WTC11 (cell line): Measurements from ENCODE around the gene GNLY. TPM values are rescaled to one million over a fixed set of nuclear protein-coding genes. Genes with fewer than 3 reads are reported as not detected.

ENCODE experiments used
- ATAC-seq: fragments of 200-7000 bp; cut with Tn5 transposase; 2 replicates; pipeline ENCODE4 v1.10.0; 2021; ENCODE audit warnings: mild to moderate bottlenecking, moderate library complexity
- CTCF ChIA-PET: fragments of 300-600 bp; sonication (Branson Sonifier 250); formaldehyde crosslinking; loops from one replicate; lab custom pipeline; 2021; ENCODE audit warnings: antibody characterized with exemption; lab: Charles Lee
- POLR2A ChIA-PET: fragments of 350-600 bp; sonication (Branson Sonifier 250); formaldehyde crosslinking; loops from one replicate; lab custom pipeline; 2021; ENCODE audit warnings: antibody characterized with exemption; lab: Charles Lee
- DNase-seq: peaks from one replicate; pipeline ENCODE4 v3.0.0; 2021; ENCODE audit warnings: low spot score
- H3K27ac Mint-ChIP-seq: 2 replicates; pipeline ENCODE4 v1.8.0; 2021; ENCODE audit warnings: mixed read lengths
- H3K27me3 Mint-ChIP-seq: 2 replicates; pipeline ENCODE4 v1.8.0; 2021; ENCODE audit warnings: low read depth, mild to moderate bottlenecking, moderate library complexity, mixed read lengths
- H3K36me3 Mint-ChIP-seq: 2 replicates; pipeline ENCODE4 v1.8.0; 2021; ENCODE audit warnings: mixed read lengths
- H3K4me1 Mint-ChIP-seq: 2 replicates; pipeline ENCODE4 v1.8.0; 2022; ENCODE audit warnings: mixed read lengths
- H3K4me3 Mint-ChIP-seq: 2 replicates; pipeline ENCODE4 v1.8.0; 2021; ENCODE audit warnings: mild to moderate bottlenecking, moderate library complexity, mixed read lengths
- H3K9me3 Mint-ChIP-seq: 2 replicates; pipeline ENCODE4 v1.8.0; 2021; ENCODE audit warnings: mixed read lengths
- ELF4 ChIP-seq: sonication (generic); formaldehyde crosslinking; IDR thresholded peaks from 2 replicates; pipeline ENCODE4 v1.8.1; 2022; ENCODE audit warnings: low read depth, mild to moderate bottlenecking, moderate library complexity, missing genetic modification reagents
- FOXJ3 ChIP-seq: sonication (generic); formaldehyde crosslinking; IDR thresholded peaks from 2 replicates; pipeline ENCODE4 v1.9.0; 2021; ENCODE audit warnings: missing genetic modification reagents, mild to moderate bottlenecking, borderline replicate concordance
- GRHL2 ChIP-seq: fragments of 250-450 bp; sonication (Bioruptor Pico); IDR thresholded peaks from 2 replicates; pipeline ENCODE4 v1.8.0; 2022; ENCODE audit warnings: mild to moderate bottlenecking, moderate library complexity; ENCODE audit not compliant: insufficient replicate concordance, severe bottlenecking
- HMGXB4 ChIP-seq: sonication (generic); formaldehyde crosslinking; IDR thresholded peaks from 2 replicates; pipeline ENCODE4 v1.8.1; 2023; ENCODE audit warnings: mild to moderate bottlenecking, moderate library complexity, missing genetic modification reagents
- MYBL2 ChIP-seq: sonication (generic); formaldehyde crosslinking; IDR thresholded peaks from 2 replicates; pipeline ENCODE4 v1.8.1; 2023; ENCODE audit warnings: mild to moderate bottlenecking, moderate library complexity, missing genetic modification reagents
- PRRX2 ChIP-seq: fragments of 250-450 bp; sonication (Bioruptor Pico); IDR thresholded peaks from 2 replicates; pipeline ENCODE4 v1.8.0; 2021; ENCODE audit warnings: mild to moderate bottlenecking
- RELA ChIP-seq: sonication (generic); formaldehyde crosslinking; IDR thresholded peaks from 2 replicates; pipeline ENCODE4 v1.8.1; 2022; ENCODE audit warnings: missing genetic modification reagents, mild to moderate bottlenecking, borderline replicate concordance
- TEAD1 ChIP-seq: sonication (generic); formaldehyde crosslinking; IDR thresholded peaks from 2 replicates; pipeline ENCODE4 v1.8.0; 2022; ENCODE audit warnings: mild to moderate bottlenecking, missing genetic modification reagents
- USF1 ChIP-seq: sonication (generic); formaldehyde crosslinking; IDR thresholded peaks from 2 replicates; pipeline ENCODE4 v1.8.0; 2022; ENCODE audit warnings: mild to moderate bottlenecking, missing genetic modification reagents
- ZNF317 ChIP-seq: sonication (generic); formaldehyde crosslinking; IDR thresholded peaks from 2 replicates; pipeline ENCODE4 v1.8.1; 2023; ENCODE audit warnings: low read depth, mild to moderate bottlenecking, moderate library complexity, missing genetic modification reagents, borderline replicate concordance
- ZNF416 ChIP-seq: fragments of 250-450 bp; sonication (Bioruptor Pico); IDR thresholded peaks from 2 replicates; pipeline ENCODE4 v1.9.0; 2021; ENCODE audit warnings: mild to moderate bottlenecking, inconsistent platforms
- ZNF532 ChIP-seq: fragments of 250-450 bp; sonication (Bioruptor Pico); IDR thresholded peaks from 2 replicates; pipeline ENCODE4 v1.9.0; 2021; ENCODE audit warnings: mild to moderate bottlenecking, borderline replicate concordance
- total RNA-seq: library from RNA; stranded (reverse); gene quantifications from 3 replicates; pipeline ENCODE4 v1.2.3, GENCODE V29; 2021
- TF ChIP-seq, protein P1 (sequence below): fragments of 250-450 bp; sonication (Bioruptor Pico); IDR thresholded peaks from 2 replicates; pipeline ENCODE4 v1.8.0; 2021; ENCODE audit warnings: mild to moderate bottlenecking
- TF ChIP-seq, protein P2 (sequence below): sonication (generic); formaldehyde crosslinking; IDR thresholded peaks from 2 replicates; pipeline ENCODE4 v1.8.0; 2023; ENCODE audit warnings: mild to moderate bottlenecking, missing genetic modification reagents
- TF ChIP-seq, protein P3 (sequence below): sonication (generic); formaldehyde crosslinking; conservative IDR thresholded peaks from 2 replicates; pipeline ENCODE4 v1.8.1; 2022; ENCODE audit warnings: mild to moderate bottlenecking, missing genetic modification reagents
- TF ChIP-seq, protein P4 (sequence below): sonication (generic); formaldehyde crosslinking; IDR thresholded peaks from 2 replicates; pipeline ENCODE4 v1.8.1; 2022; ENCODE audit warnings: mild to moderate bottlenecking, moderate library complexity, missing genetic modification reagents
- TF ChIP-seq, protein P5 (sequence below): sonication (generic); formaldehyde crosslinking; IDR thresholded peaks from 2 replicates; pipeline ENCODE4 v1.8.1; 2023; ENCODE audit warnings: mild to moderate bottlenecking, missing genetic modification reagents, moderate library complexity

GNLY gene
- total RNA-seq, 1 experiment from 2014 or later = not detected

GRCh38 chr2:85698184-85698879 is 4.2 kb downstream of the GNLY start:
- H3K9me3 Mint-ChIP-seq = peaks cover 4% of the 10 kb centered on the region; the same call in 1 of the 2 replicates
- POLR2A ChIA-PET = no interaction called here

More at GRCh38 chr2:85698184-85698879, 4.2 kb downstream of the GNLY start:
- Mint-ChIP-seq H3K27ac (no peak overlapping the region), H3K36me3 (no peaks in the 10 kb centered on the region), H3K4me3 (no peak overlapping the region), H3K27me3 (no peaks in the 10 kb centered on the region), H3K4me1 (peaks cover 22% of the 10 kb centered on the region)
- TF ChIP-seq, protein P1, sequence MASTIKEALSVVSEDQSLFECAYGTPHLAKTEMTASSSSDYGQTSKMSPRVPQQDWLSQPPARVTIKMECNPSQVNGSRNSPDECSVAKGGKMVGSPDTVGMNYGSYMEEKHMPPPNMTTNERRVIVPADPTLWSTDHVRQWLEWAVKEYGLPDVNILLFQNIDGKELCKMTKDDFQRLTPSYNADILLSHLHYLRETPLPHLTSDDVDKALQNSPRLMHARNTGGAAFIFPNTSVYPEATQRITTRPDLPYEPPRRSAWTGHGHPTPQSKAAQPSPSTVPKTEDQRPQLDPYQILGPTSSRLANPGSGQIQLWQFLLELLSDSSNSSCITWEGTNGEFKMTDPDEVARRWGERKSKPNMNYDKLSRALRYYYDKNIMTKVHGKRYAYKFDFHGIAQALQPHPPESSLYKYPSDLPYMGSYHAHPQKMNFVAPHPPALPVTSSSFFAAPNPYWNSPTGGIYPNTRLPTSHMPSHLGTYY (CRISPR knock-in tag) = no peak
- TF ChIP-seq ELF4 (CRISPR knock-in tag) (no peak), PRRX2 (CRISPR knock-in tag) (no peak), ZNF532 (no peak), USF1 (CRISPR knock-in tag) (no peak), ZNF416 (CRISPR knock-in tag) (no peak), TEAD1 (no peak), GRHL2 (CRISPR knock-in tag) (no peak), RELA (CRISPR knock-in tag) (no peak), ZNF317 (CRISPR knock-in tag) (no peak), HMGXB4 (CRISPR knock-in tag) (no peak), MYBL2 (no peak), FOXJ3 (CRISPR knock-in tag) (no peak)
- TF ChIP-seq, protein P2, sequence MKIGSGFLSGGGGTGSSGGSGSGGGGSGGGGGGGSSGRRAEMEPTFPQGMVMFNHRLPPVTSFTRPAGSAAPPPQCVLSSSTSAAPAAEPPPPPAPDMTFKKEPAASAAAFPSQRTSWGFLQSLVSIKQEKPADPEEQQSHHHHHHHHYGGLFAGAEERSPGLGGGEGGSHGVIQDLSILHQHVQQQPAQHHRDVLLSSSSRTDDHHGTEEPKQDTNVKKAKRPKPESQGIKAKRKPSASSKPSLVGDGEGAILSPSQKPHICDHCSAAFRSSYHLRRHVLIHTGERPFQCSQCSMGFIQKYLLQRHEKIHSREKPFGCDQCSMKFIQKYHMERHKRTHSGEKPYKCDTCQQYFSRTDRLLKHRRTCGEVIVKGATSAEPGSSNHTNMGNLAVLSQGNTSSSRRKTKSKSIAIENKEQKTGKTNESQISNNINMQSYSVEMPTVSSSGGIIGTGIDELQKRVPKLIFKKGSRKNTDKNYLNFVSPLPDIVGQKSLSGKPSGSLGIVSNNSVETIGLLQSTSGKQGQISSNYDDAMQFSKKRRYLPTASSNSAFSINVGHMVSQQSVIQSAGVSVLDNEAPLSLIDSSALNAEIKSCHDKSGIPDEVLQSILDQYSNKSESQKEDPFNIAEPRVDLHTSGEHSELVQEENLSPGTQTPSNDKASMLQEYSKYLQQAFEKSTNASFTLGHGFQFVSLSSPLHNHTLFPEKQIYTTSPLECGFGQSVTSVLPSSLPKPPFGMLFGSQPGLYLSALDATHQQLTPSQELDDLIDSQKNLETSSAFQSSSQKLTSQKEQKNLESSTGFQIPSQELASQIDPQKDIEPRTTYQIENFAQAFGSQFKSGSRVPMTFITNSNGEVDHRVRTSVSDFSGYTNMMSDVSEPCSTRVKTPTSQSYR (CRISPR knock-in tag) = no peak
- TF ChIP-seq, protein P3, sequence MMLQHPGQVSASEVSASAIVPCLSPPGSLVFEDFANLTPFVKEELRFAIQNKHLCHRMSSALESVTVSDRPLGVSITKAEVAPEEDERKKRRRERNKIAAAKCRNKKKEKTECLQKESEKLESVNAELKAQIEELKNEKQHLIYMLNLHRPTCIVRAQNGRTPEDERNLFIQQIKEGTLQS = no peak
- TF ChIP-seq, protein P4, sequence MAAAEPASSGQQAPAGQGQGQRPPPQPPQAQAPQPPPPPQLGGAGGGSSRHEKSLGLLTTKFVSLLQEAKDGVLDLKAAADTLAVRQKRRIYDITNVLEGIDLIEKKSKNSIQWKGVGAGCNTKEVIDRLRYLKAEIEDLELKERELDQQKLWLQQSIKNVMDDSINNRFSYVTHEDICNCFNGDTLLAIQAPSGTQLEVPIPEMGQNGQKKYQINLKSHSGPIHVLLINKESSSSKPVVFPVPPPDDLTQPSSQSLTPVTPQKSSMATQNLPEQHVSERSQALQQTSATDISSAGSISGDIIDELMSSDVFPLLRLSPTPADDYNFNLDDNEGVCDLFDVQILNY = no peak
- TF ChIP-seq, protein P5, sequence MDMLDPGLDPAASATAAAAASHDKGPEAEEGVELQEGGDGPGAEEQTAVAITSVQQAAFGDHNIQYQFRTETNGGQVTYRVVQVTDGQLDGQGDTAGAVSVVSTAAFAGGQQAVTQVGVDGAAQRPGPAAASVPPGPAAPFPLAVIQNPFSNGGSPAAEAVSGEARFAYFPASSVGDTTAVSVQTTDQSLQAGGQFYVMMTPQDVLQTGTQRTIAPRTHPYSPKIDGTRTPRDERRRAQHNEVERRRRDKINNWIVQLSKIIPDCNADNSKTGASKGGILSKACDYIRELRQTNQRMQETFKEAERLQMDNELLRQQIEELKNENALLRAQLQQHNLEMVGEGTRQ (CRISPR knock-in tag) = no peak
- ATAC-seq (no peak), DNase-seq (no peak)
- CTCF ChIA-PET = interaction anchor here (0.5 to 3.1 kb wide), 5 partner anchors 9 to 235 kb away, joined by 3 to 17 read pairs (median 4); no protein-coding TSS in a partner anchor
